K562 (cell line): Measurements from ENCODE around the gene FOXP3. TPM values are rescaled to one million over a fixed set of nuclear protein-coding genes. Genes with fewer than 3 reads are reported as not detected.

Source experiments
- ETV1 ChIP-seq: fragments of 450-650 bp; conservative IDR thresholded peaks from 2 replicates; pipeline ENCODE4 v1.6.1; 2016; ENCODE audit warnings: missing genetic modification characterization, control low read depth, low read depth, missing compliant biosample characterization
- L3MBTL2 ChIP-seq: fragments of 450-650 bp; IDR thresholded peaks from 2 replicates; pipeline ENCODE4 v1.6.1; 2016; ENCODE audit warnings: mild to moderate bottlenecking, moderate library complexity
- RAD21 ChIP-seq, 2 experiments: fragments of 250-450 bp in 1 of 2; fragments of 450-650 bp in 1 of 2; sonication (Bioruptor Pico) in 1 of 2; formaldehyde crosslinking in 1 of 2; IDR thresholded peaks in 1 of 2; conservative IDR thresholded peaks in 1 of 2; 2 replicates each; pipeline versions ENCODE4 v1.4.0 to v1.8.0; 2020 to 2022; ENCODE audit warnings: mild to moderate bottlenecking in 2 of 2, moderate library complexity in 1 of 2
- REST ChIP-seq, 2 experiments: fragments of 450-650 bp; formaldehyde crosslinking in 1 of 2; IDR thresholded peaks; 2 replicates each; pipeline versions ENCODE4 v1.4.0 to v1.6.1; 2014 to 2020; ENCODE audit warnings: mild to moderate bottlenecking in 2 of 2, borderline replicate concordance in 1 of 2, low read depth in 1 of 2
- XRCC4 ChIP-seq: IDR thresholded peaks from one replicate; pipeline ENCODE4 v1.6.1; 2011; ENCODE audit not compliant: insufficient read depth, insufficient read length; ENCODE audit errors: extremely low read depth
- ZBTB40 ChIP-seq, 2 experiments: fragments of 450-650 bp in 1 of 2; sonication (generic) in 1 of 2; formaldehyde crosslinking in 1 of 2; IDR thresholded peaks; 2 replicates each; pipeline versions ENCODE4 v1.7.1 to v1.9.0; 2016 to 2022; ENCODE audit warnings: inconsistent platforms in 1 of 2, mild to moderate bottlenecking in 1 of 2, missing genetic modification reagents in 1 of 2
- ZNF324 ChIP-seq: fragments of 250-450 bp; sonication (Bioruptor Pico); IDR thresholded peaks from 2 replicates; pipeline ENCODE4 v1.4.0; 2020; ENCODE audit warnings: mild to moderate bottlenecking
- ZNF830 ChIP-seq: fragments of 250-450 bp; sonication (Bioruptor Pico); IDR thresholded peaks from 2 replicates; pipeline ENCODE4 v1.5.0; 2021; ENCODE audit warnings: mild to moderate bottlenecking
- polyA plus RNA-seq, 8 experiments: library from polyadenylated mRNA; depleted of rRNA in 4 of 8; stranded (reverse) in 5 of 8; unstranded in 3 of 8; fragments of >200 nt; fragmentation: Nextera tagmentation in 2 of 8; fragmentation: Illumina TruSeq in 1 of 8; extraction: Ambion mirVana in 2 of 8; extraction: Trizol in 1 of 8; gene quantifications; 2 replicates each; pipeline versions ENCODE4 v1.2.1 to v1.2.3, GENCODE V29; 2011 to 2014; ENCODE audit warnings: inconsistent platforms in 1 of 8, missing spikeins in 1 of 8
- total RNA-seq, 7 experiments: library from RNA; depleted of rRNA in 6 of 7; stranded (reverse); fragments of >200 nt in 6 of 7; fragmentation: Illumina TruSeq in 2 of 7; extraction: Trizol in 2 of 7; gene quantifications; 2 replicates each; pipeline versions ENCODE4 v1.2.1 to v1.2.3, GENCODE V29; 2011 to 2021; ENCODE audit warnings: low replicate concordance in 1 of 7

Gene FOXP3
- total and polyA plus RNA-seq, 9 of the 15 experiments (the other 6 are each of a cell fraction or from before 2014, with no cell fraction given), result 0.04 to 0.24 (median 0.07) TPM; not detected in 4

GRCh38 chrX:49282647-49283011 lies 18.1 kb upstream of the FOXP3 start (continued):
- 0 out of 2 replicates have a peak, but pooled peaks have one; percentile 20 for TF ChIP-seq ZBTB40 (IDR thresholded peaks at IDR 0.05)
- no peak for TF ChIP-seq ZBTB40 (CRISPR knock-in tag; IDR thresholded peaks at IDR 0.05)
- TF ChIP-seq ETV1, result no peak
- no peak for TF ChIP-seq ZNF324 (CRISPR knock-in tag)
- TF ChIP-seq ZNF830, result no peak
- peak; percentile 33 to 62 for TF ChIP-seq RAD21 (CRISPR knock-in tag; conservative IDR thresholded peaks at IDR 0.05 in 1 of 2, IDR thresholded peaks at IDR 0.05 in 1 of 2)
- no peak for TF ChIP-seq XRCC4
- TF ChIP-seq L3MBTL2, result peak; percentile 56; the same call in 1 of the 2 replicates
- peak; percentile 40; the same call in 1 of the 2 replicates for TF ChIP-seq REST (IDR thresholded peaks at IDR 0.05; ENCODE audit: borderline replicate concordance)
- no peak for TF ChIP-seq REST (CRISPR knock-in tag; IDR thresholded peaks at IDR 0.05; ENCODE audit: low read depth)
